HPDE6-E6E7 (cell line): Measurements from ENCODE around the gene FLNA.
A peak's percentile ranks its signal among the peaks of the same experiment; 100 is the strongest.
"Not testable (repeated sequence)": the region's sequence is repeated elsewhere in the genome, so short reads cannot be mapped to it uniquely, and the experiment has no call there.

Experiments used
- DNase-seq: peaks from one replicate; pipeline ENCODE4 v3.0.0; 2011; ENCODE audit warnings: missing footprints; ENCODE audit errors: extremely low spot score

Gene FLNA, protein sequence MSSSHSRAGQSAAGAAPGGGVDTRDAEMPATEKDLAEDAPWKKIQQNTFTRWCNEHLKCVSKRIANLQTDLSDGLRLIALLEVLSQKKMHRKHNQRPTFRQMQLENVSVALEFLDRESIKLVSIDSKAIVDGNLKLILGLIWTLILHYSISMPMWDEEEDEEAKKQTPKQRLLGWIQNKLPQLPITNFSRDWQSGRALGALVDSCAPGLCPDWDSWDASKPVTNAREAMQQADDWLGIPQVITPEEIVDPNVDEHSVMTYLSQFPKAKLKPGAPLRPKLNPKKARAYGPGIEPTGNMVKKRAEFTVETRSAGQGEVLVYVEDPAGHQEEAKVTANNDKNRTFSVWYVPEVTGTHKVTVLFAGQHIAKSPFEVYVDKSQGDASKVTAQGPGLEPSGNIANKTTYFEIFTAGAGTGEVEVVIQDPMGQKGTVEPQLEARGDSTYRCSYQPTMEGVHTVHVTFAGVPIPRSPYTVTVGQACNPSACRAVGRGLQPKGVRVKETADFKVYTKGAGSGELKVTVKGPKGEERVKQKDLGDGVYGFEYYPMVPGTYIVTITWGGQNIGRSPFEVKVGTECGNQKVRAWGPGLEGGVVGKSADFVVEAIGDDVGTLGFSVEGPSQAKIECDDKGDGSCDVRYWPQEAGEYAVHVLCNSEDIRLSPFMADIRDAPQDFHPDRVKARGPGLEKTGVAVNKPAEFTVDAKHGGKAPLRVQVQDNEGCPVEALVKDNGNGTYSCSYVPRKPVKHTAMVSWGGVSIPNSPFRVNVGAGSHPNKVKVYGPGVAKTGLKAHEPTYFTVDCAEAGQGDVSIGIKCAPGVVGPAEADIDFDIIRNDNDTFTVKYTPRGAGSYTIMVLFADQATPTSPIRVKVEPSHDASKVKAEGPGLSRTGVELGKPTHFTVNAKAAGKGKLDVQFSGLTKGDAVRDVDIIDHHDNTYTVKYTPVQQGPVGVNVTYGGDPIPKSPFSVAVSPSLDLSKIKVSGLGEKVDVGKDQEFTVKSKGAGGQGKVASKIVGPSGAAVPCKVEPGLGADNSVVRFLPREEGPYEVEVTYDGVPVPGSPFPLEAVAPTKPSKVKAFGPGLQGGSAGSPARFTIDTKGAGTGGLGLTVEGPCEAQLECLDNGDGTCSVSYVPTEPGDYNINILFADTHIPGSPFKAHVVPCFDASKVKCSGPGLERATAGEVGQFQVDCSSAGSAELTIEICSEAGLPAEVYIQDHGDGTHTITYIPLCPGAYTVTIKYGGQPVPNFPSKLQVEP (N-terminal part only)

DNA sequence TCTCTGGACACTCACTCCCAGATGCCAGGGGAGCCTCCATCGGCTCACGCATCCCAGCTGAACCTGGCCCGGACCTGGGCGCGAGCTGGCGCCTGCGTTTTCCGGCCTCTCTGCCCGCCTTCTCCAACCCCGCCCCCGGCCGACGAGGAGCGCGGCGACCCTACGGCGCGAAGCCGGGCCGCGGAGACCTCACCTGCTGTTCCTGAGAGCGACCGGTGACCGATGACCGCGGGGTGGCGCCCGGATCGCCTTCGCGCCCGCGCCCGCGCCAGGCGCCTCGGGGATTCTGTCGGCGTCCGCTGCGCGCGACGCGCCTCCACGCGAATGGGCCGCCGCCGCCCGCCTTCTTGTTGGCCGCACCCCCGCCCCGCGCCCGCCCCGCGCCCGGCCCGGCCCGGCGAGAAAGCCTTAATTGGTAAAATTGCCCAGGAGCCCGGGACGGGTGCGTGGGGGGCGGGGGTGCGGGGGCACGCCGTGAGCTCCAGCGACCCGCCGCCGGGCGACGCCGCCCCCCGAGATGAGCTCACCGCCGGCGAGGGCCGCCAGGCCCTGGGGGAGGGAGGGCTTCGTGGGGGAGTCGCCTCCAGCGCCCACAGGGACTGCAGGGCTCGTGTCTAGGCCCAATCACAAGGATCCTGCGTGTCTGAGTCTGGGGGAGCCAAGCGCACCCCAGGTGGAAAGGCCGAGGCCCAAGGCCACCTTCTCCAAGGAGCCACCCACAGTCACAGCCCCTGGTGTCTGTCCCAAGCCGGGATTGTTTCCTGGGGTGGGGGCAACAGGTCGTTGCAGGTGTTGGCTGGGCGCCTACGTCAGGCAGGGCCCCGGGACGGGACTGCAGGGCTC lies at the start of gene FLNA:
Gene FLNA, minus strand, starts transcription at position 322 of the 843 bp plus-strand sequence. CDS start 3,389 bp downstream, outside the sequence.
- DNase-seq = no peak

DNA sequence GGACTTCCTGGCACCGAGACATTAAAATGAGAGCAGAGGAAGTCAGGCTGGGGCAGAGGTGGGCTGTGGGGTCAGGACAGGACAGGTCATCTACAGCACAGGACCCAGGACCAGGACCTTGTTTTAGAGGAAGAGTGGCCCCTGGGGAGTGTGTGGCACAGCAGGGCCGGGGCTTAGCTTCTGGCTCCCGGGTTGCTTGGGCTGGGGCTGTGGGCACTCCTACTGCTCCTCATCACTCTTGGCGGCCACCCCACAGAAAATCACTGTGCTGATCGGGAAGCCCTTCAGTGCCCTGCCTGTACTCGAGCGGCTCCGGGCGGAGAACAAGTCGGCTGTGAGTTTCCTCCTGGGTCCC lies 45.9 kb upstream of the FLNA start:
- DNase-seq = no peak

DNA sequence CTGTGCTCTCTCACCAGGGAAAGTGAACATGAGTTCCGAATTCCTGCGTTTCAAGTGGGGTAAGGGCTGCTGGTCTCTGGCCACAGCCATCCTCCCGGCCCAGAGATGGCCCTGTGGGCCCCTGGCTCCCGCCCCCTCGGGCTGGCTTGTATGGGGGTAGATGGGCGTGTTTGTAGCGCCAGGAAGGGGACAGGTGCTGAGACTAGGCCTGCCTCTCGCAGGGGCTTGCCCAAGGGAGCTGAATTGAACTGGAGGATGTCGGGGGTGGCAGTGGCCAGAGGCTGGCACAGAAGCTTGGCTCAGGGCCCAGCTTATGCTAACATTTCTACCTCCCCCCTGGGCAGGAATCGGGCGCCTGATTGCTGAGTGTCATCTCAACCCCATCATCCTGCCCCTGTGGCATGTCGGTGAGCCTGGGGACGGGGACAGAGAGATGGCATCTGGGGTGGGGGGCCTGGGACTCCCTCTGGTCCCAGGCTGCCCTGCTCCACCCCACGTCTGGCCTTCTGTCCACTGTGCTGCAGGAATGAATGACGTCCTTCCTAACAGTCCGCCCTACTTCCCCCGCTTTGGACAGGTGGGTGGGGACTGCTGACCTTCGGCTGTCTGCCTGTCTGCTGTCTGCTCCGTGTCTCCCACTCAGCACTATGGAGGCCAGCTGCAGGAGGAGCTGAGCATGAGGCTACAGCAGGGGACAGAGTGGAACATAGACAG lies 45.4 kb upstream of the FLNA start:
- DNase-seq = no peak

DNA sequence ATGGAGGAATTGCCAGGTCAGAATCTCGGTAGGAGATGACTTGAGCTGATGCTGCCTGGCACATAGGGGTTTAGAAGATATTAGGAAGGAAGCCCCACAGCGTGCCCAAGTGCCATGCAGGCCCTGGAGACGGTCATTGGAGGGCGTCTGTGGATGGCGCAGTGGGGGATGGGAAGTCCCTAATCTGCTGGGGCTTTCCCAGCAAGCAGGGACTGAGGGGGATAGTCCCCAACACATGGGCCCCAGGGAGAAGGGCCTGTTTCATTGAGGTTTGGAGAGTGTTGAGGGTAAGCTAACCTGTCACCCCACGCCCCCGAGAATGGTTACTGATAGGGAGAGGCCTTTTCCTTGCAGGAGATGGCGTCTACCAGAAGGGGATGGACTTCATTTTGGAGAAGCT lies 44.8 kb upstream of the FLNA start:
- no peak for DNase-seq

DNA sequence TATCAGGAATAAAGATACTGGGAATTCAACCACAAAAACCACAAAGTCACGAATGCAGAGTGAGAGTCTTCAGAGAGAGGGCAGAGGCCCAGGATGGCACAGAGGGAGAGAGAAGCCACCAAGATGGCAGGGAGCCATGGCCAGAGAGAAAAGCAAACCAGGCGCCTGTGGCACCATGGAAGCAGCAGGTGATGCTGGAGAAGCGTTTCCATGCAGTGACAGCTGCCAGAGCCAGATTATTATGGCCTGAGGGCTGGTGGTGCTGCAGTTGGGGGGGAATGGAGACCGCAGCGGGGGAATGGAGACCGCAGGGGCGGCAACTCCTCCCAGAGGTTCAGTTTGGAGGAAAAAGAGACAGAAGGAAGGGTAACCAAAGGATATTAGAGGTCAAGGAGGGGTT lies 42.7 kb upstream of the FLNA start:
- no peak for DNase-seq

DNA sequence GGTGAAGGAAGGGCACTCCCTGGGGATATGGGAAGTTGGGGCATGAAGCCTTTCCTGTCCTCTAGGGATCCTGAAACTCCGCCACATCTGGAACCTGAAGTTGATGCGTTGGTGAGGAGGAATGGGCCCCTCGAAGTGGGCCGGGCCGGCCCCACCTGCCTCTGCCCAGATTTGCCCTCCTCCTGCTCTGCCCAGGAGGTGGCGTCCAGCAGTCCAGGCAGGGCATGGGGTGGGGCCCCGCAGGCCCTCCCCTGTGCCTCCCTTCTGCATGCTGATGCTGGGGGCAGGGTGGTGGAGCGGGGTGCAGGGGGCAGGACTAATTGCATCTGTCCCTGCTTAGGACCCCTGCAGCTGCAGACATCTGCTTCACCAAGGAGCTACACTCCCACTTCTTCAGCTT lies 38.7 kb upstream of the FLNA start:
- no peak for DNase-seq

DNA sequence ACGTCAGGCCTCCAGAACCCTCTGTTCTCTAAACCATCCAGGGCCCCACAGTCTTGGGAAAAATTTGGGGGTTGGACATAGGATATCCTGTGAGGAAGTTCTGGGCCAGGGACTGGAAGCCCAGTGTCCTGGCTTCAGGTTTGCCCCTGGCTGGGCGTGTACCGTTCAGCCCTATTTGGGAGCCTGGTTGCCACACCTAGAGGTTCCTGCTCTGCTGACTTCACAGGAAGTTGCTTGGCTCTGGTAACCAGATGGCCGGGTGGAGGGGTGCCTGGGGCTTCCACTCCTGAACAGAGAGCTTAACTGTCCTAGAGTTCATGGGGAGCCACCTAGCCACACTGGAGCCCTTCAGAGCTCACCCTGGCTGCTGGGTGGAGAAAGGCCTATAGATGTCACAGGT lies 38.0 kb upstream of the FLNA start:
- DNase-seq = no peak

DNA sequence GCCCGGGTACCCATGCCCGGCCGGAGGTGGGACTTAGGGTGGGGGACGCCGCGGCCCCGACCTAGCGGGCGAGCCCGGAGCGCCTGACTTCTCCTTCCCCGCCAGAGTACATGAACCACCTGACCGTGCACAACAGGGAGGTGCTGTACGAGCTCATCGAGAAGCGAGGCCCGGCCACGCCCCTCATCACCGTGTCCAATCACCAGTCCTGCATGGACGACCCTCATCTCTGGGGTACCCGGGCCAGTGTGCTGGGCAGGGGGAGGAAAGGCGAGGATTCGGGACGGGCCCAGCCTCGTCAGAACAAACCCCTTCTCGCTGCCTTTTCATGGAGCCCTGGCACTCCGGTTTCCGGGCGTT lies 37.5 kb upstream of the FLNA start:
- DNase-seq = peak; percentile 72

DNA sequence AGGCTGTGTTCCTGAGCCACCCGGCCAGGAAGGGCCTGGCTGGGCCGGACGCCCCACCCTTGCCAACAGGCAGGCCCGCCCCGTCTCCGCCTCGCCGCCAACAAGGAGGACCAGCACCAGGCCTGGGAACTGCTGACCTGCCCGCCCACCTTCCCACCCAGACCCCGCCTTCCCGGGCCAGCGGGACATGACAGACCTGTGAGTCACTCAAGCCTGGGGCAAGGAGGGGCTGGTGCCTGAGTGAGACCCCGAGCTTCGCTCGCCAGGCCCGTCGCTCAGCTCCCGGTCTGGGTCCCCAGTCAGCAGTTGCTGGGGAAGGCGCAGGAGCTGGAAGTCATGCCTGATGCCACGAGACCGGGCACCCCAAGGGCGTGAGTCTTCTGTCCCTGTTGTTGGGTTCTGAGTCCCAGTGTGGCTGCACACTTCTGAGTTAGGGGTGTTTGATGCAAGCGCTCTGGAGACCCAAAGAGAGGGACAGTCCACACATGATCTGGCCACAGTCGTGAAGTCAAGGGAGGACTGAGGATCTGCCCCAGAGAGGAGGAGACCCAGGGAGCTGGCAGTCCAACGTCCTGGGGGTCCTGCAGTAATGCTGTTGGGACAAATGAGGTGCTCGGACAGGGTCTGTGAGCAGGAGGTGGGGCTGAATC lies 34.9 kb upstream of the FLNA start, which contains the start of gene DNASE1L1:
Gene DNASE1L1, minus strand, starts transcription at position 33 of the 650 bp plus-strand sequence. CDS start 3,686 bp downstream, outside the sequence.
- DNase-seq = peak; percentile 85

DNA sequence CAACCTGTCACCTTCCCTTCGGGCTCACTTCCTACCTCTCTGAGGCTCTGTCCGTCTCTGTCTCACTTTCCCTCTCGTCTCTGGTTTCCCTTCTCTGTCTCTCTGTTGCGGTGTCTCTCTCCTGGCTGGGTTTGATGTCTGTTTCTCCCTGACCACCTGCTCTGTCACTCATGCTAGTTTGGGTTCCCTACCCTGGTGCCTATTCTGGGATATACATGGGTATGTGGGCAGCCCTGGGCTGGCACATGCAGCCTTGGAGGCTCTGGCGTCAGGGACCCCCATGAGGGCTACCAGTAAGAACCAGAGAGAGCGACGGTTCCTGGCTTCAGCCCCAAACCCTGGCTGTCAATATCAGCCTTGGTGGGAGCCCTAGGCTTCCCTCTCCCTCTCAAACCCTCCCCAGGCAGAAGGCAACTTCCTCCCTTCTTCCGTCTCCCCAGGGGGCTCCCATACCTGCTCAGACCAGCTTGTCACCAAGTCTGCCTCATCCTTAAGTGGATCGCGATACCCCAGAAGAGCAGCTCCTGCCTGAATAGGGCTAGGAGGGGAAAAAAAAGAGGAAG lies 34.3 kb upstream of the FLNA start:
- no peak for DNase-seq

DNA sequence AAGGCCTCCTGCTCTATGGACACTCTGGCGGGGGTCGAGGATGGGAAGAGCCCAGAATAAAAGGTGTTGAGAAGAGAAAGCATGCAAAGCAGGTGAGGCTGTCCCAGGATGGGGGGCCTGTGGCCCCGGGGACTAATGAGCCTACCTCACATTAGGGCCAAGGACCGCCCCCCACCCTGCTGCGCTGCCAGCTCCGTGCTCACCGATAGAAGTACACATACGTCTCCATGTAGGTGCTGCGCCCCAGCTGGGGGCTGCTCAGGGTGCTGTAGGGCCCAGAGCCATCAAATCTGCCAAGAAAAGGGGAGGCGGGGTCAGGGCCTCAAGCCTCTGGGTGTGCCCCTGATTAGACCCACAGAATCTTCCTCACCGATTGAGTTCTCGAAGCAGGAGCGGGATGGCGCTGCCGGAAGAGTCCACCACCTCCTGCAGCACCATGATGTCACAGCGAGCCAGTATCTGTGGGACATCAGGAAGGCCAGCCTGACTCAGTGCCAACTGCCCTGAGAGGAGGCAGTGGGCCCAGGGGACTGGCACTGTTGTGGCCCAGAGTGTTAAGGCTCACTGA lies 30.3 kb upstream of the FLNA start:
- no peak for DNase-seq

DNA sequence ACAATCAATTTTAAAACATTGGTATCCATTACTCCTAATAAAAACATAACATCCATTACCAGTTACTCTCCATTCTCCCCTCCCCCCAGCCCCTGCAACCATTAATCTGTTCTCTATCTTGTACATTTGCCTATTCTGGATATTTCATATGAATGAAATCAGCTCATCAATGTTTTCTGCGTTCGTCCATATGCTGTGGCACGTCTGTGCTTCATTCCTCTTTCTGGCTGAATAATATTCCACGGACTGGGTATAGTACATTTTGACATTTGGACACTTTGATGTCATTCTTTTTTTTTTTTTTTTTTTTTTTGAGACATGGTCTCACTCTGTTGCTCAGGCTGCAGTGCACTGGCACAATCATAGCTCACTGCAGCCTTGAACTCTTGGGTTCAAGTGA lies 29.4 kb upstream of the FLNA start:
- DNase-seq = no peak

DNA sequence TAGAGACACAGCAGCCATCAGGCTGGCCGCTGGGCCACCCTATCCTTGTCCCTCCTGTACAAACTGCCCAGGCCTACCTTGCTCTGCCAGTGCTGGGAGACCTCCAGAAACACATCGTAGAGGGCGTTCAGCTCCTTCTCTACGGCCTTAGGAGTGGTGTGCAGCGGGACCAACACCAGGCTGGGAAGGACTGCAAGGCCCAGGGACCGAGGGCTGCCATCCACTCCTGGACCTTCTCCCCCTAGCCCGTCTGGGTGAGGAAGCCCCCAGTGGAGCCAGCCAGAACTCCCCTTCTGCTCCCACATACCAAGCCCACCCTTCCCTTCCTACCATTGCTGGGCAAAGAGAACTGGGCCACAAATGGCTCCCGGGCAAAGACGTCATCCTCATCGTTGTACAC lies 28.8 kb upstream of the FLNA start:
- DNase-seq = no peak

DNA sequence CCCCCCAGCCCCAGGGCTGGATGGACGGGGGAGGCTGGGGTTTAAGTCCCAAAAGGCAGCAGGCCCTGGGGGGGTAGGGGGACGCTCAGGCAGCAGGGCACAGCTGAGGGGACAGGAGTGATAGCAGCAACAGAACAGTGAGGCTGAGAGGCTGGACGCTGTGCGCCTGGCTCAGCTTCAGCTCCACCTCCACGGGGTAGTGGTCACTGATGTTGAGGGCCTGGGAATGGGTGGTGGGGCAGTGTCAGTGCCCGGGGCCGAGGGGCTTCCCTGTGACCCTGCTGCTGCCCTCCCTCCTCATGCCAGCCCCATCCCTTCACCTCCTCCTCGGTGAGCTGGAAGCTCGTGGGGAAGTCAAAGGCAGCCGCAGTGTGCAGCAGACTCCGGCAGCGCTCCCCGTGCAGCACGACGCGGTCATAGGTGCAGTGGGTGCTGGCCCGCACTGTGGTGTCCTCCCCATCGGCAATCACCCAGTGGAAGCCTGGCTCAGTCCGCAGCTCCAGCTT lies 28.2 kb upstream of the FLNA start:
- DNase-seq = no peak

DNA sequence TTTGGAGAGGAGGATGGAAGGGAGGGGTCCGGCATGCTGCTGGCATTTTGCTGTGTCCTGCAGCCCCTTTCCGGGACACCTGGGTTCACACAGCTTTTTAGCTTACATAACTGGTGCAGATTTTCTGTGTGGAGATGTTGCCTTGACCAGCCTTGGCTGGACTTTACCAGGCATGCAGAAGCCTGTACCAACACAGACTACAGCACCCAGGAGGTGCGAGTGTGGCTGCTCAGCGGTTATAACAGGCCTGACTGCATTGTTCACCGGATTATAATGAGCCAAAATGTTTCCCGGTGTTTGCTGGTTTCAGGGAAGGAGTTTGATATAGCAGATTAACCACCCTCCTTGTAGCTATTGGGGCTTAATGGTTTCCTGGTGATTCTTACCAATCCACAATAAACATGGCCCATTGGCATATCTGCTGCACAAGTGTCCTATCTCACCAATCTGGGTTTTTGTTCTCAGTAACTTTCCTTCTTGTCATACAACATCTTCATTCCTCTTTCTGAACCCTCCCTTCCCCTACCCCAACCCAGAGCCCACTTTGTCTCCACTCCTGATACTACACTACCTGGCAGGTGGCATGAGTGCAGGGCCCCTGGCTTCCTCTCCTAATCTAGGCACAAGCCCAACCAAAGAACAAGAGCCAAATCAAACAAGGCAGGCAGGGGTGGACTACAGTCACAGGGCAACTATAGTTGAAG lies 27.6 kb upstream of the FLNA start:
- peak; percentile 68 for DNase-seq

DNA sequence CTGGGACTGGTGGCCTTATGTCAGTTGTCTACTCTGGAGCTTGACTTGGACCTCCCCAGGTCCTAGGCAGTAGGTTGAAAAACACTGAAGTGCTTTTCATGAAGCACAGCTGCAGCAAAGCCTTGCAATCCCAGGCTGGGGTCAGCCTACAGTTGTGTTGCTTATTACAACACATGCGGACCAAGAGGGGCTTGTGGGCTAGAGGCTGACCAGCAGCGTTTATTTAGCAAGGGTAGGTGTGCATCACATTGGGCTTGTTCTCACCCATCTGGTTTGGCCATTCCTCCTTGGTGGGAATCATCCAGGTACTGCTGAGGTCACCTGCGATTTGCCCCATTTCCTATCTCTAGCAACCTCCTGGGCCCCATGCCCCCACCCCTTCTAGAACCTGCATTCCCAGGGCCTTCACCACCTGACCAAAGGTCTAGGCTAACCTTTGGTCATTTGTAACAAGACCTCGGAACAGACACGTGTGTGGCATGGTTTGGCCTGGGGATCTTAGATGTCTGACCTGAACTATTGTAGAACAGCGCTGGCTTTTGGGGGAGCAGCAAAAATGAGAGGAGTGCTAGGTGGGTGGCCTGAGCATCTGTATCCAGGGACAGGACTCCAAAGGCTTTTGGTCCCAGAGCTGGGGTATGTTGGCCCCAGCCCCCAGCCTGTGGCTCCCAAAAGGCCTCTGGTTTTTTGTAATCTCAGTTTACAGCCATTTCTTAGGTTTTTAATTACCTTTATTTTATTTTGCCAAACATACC lies 26.8 kb upstream of the FLNA start:
- DNase-seq = no peak

DNA sequence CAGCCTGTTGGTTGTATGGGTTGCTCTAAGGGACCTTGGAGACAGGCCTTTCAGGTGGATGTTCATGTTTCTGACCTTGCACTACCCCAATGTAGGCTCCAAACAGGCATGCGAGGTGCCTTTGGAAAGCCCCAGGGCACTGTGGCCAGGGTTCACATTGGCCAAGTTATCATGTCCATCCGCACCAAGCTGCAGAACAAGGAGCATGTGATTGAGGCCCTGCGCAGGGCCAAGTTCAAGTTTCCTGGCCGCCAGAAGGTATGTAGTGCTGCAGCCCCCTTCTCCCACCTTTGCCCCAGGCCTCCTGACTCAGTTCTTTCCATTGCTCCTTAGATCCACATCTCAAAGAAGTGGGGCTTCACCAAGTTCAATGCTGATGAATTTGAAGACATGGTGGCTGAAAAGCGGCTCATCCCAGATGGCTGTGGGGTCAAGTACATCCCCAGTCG lies 26.0 kb upstream of the FLNA start:
- not testable (repeated sequence) for DNase-seq
